Measurements from ENCODE around the gene OR8I2.

DNA sequence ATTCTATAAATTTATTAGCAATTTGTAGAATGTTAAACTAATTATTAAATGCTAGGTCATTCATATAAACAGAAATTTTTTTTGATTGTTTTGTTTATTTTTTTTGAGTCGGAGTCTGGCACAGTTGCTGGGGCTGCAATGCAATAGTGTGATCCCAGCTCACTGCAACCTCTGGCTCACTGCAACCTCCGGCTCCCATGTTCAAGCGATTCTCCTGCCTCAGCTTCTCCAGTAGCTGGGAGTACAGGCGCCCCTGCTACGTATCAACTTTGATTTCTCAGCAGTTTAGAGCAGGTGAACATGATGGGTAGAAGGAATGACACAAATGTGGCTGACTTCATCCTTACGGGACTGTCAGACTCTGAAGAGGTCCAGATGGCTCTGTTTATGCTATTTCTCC is 29.0 kb downstream of the OR8I2 start, which contains the start of gene OR8H3:
- TF ChIP-seq, protein P1, sequence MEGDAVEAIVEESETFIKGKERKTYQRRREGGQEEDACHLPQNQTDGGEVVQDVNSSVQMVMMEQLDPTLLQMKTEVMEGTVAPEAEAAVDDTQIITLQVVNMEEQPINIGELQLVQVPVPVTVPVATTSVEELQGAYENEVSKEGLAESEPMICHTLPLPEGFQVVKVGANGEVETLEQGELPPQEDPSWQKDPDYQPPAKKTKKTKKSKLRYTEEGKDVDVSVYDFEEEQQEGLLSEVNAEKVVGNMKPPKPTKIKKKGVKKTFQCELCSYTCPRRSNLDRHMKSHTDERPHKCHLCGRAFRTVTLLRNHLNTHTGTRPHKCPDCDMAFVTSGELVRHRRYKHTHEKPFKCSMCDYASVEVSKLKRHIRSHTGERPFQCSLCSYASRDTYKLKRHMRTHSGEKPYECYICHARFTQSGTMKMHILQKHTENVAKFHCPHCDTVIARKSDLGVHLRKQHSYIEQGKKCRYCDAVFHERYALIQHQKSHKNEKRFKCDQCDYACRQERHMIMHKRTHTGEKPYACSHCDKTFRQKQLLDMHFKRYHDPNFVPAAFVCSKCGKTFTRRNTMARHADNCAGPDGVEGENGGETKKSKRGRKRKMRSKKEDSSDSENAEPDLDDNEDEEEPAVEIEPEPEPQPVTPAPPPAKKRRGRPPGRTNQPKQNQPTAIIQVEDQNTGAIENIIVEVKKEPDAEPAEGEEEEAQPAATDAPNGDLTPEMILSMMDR (IDR thresholded peaks at IDR 0.05), result no peak
- no peak for TF ChIP-seq POLR2A (IDR thresholded peaks at IDR 0.05)

All from esophagus squamous epithelium (tissue), 4 donors.